ENCODE data around the gene TBC1D8B.
A peak's percentile ranks its signal among the peaks of the same experiment; 100 is the strongest.
"Not testable (repeated sequence)": the region's sequence is repeated elsewhere in the genome, so short reads cannot be mapped to it uniquely, and the experiment has no call there.

Gene TBC1D8B

DNA sequence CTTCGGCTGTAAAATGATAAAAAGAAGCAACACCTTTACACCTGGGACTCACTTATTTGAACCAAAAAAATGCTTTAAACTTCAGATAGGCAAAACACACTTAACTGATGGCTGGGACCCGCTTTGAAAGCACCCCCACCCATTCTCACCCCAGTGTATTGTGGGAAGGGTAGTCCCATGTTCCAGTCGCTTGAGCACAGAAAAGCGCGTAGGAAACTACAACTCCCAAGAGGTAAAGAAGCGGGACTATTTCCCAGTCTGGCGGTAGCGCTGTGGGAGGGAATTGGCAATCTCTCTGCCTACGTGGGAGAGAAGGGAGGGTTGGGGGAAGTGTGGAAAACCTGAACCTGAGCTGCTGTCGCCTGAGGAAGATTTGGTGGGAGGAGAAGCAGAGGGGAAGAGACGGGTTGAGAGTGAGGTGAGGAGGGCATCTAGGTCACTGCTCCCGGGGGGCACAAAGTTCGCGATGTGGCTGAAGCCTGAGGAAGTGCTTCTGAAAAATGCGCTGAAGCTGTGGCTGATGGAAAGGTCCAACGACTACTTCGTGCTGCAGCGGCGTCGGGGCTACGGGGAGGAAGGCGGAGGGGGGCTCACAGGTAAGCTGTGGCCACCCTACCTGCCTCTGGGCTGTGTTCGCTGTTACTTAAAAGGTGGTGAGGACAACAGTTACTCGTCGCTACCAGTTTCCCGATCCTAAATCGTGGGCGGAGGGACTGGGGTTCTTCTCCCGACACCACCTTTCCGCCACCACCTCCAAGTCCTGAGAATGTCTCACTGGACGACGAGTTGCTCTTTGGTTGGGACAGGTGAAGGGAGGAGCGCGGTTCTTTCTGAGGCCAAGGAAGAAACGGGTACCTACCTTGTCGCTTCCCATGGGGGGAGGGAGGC lies at the start of gene TBC1D8B:
Gene TBC1D8B, plus strand, starts transcription at position 286 of the 888 bp plus-strand sequence. Its CDS starts 181 bp downstream, at position 467.
- H3K27ac ChIP-seq (ENCODE audit: low read depth, low read length), result no peak within 1 kb of the TSS
- no peaks in the 10 kb centered on the region for H3K27me3 ChIP-seq (ENCODE audit: control insufficient read depth, insufficient read depth, low read length)
- peak within 1 kb of the TSS; percentile 71 for H3K4me3 ChIP-seq (ENCODE audit: low read length)
- no peaks in the 10 kb centered on the region for H3K36me3 ChIP-seq (ENCODE audit: control insufficient read depth, insufficient read depth, low read length)
- no peaks in the 10 kb centered on the region for H3K4me1 ChIP-seq (ENCODE audit: control insufficient read depth, insufficient read depth, low read length)
- H3K9ac ChIP-seq (ENCODE audit: low read length), result peak within 1 kb of the TSS; percentile 29

DNA sequence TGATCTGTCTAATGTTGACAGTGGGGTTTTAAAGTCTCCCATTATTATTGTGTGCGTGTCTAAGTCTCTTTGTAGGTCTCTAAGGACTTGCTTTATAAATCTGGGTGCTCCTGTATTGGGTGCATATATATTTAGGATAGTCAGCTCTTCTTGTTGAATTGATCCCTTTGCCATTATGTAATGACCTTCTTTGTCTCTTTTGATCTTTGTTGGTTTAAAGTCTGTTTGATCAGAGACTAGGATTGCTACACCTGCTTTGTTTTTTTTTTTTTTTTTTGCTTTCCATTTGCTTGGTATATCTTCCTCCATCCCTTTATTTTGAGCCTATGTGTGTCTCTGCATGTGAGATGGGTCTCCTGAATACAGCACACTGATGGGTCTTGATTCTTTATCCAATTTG lies 33.2 kb upstream of the TBC1D8B start:
- H3K4me1 ChIP-seq (ENCODE audit: control insufficient read depth, insufficient read depth, low read length); H3K27ac ChIP-seq (ENCODE audit: low read depth, low read length); H3K4me3 ChIP-seq (ENCODE audit: low read length); H3K36me3 ChIP-seq (ENCODE audit: control insufficient read depth, insufficient read depth, low read length); H3K27me3 ChIP-seq (ENCODE audit: control insufficient read depth, insufficient read depth, low read length); H3K9ac ChIP-seq (ENCODE audit: low read length): not testable (repeated sequence)

DNA sequence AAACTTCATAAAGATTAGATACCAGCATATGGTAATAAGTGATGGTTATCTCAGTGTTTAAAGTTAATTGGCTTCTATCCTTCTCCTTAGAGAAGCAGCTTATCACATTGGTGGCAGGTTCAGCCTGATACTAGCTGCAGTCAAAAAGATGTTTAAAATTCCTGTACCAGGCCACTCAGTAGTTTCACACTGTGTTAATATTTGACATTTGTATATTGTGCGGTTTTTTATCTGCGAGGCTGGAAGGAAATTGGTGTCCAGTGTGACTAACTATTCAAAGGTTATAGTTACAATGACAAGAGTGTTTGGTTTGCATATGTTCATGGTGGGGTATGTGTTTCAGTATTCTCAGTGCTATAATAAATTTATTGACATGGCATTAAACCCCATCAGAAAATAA lies 27.5 kb upstream of the TBC1D8B start:
- Histone ChIP-seq H3K4me1 (ENCODE audit: control insufficient read depth, insufficient read depth, low read length) (no peaks in the 10 kb centered on the region), H3K4me3 (ENCODE audit: low read length) (no peak overlapping the region), H3K27me3 (ENCODE audit: control insufficient read depth, insufficient read depth, low read length) (no peaks in the 10 kb centered on the region), H3K27ac (ENCODE audit: low read depth, low read length) (no peak overlapping the region), H3K9ac (ENCODE audit: low read length) (no peak overlapping the region), H3K36me3 (ENCODE audit: control insufficient read depth, insufficient read depth, low read length) (no peaks in the 10 kb centered on the region)

- Histone ChIP-seq H3K27me3 (ENCODE audit: control insufficient read depth, insufficient read depth, low read length) (no peaks in the 10 kb centered on the region), H3K9ac (ENCODE audit: low read length) (no peak overlapping the region), H3K36me3 (ENCODE audit: control insufficient read depth, insufficient read depth, low read length) (no peaks in the 10 kb centered on the region), H3K4me1 (ENCODE audit: control insufficient read depth, insufficient read depth, low read length) (no peaks in the 10 kb centered on the region), H3K27ac (ENCODE audit: low read depth, low read length) (no peak overlapping the region), H3K4me3 (ENCODE audit: low read length) (no peak overlapping the region)
Measured at GRCh38 chrX:106780264-106780663, 22.2 kb upstream of the TBC1D8B start.

- H3K36me3 ChIP-seq (ENCODE audit: control insufficient read depth, insufficient read depth, low read length), result no peaks in the 10 kb centered on the region
- H3K4me3 ChIP-seq (ENCODE audit: low read length), result no peak overlapping the region
- H3K4me1 ChIP-seq (ENCODE audit: control insufficient read depth, insufficient read depth, low read length), result no peaks in the 10 kb centered on the region
- H3K27me3 ChIP-seq (ENCODE audit: control insufficient read depth, insufficient read depth, low read length), result no peaks in the 10 kb centered on the region
- H3K27ac ChIP-seq (ENCODE audit: low read depth, low read length), result no peak overlapping the region
- H3K9ac ChIP-seq (ENCODE audit: low read length), result no peak overlapping the region
Measured at GRCh38 chrX:106780664-106781377, 21.7 kb upstream of the TBC1D8B start.

DNA sequence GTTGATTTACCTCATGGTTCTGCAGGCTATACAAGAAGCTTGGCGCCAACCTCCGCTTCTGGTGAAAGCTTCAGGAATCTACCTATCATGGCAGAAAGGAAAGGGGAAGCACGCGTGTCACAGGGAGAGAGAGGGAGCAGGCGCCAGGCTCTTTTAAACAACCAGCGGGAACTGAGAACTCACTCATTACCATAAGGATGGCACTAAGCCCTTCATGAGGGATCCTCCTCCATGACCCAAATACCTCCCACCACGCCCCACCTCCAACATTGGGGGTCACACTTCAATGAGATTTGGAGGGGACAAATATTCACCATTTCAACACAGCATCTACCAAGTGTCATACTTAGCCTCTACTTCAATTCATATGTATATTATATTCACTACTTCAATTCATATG lies 18.8 kb upstream of the TBC1D8B start:
- no peaks in the 10 kb centered on the region for H3K36me3 ChIP-seq (ENCODE audit: control insufficient read depth, insufficient read depth, low read length)
- H3K4me1 ChIP-seq (ENCODE audit: control insufficient read depth, insufficient read depth, low read length), result no peaks in the 10 kb centered on the region
- no peak overlapping the region for H3K9ac ChIP-seq (ENCODE audit: low read length)
- no peak overlapping the region for H3K4me3 ChIP-seq (ENCODE audit: low read length)
- H3K27me3 ChIP-seq (ENCODE audit: control insufficient read depth, insufficient read depth, low read length), result no peaks in the 10 kb centered on the region
- H3K27ac ChIP-seq (ENCODE audit: low read depth, low read length), result no peak overlapping the region

DNA sequence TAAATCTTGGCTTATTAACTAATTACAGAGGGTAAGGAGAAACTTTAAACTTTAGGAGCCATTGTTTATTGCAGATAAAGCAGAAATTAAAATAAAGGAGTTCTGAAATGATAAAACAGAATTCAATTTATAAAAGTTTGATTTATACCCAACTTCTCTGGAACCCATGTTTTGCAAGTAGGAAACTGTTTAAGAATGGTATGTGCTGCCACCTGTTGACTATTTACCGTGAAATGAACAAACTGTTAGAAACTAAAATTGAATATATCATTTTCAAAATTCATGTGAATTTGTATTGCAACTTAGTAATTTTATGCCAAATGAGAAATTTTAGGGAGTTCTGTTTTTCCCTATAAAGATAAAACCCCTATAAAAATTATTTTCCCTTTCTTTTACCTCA lies 11.0 kb upstream of the TBC1D8B start:
- Histone ChIP-seq H3K27ac (ENCODE audit: low read depth, low read length) (no peak overlapping the region), H3K4me3 (ENCODE audit: low read length) (no peak overlapping the region), H3K27me3 (ENCODE audit: control insufficient read depth, insufficient read depth, low read length) (no peaks in the 10 kb centered on the region), H3K9ac (ENCODE audit: low read length) (no peak overlapping the region), H3K36me3 (ENCODE audit: control insufficient read depth, insufficient read depth, low read length) (no peaks in the 10 kb centered on the region), H3K4me1 (ENCODE audit: control insufficient read depth, insufficient read depth, low read length) (no peaks in the 10 kb centered on the region)

GRCh38 chrX:106802063-106802387 lies 448 bp upstream of the TBC1D8B start:
- H3K27ac ChIP-seq (ENCODE audit: low read depth, low read length), result no peak overlapping the region
- no peak overlapping the region for H3K9ac ChIP-seq (ENCODE audit: low read length)
- no peaks in the 10 kb centered on the region for H3K27me3 ChIP-seq (ENCODE audit: control insufficient read depth, insufficient read depth, low read length)
- no peaks in the 10 kb centered on the region for H3K36me3 ChIP-seq (ENCODE audit: control insufficient read depth, insufficient read depth, low read length)
- peak overlapping the region; percentile 71 for H3K4me3 ChIP-seq (ENCODE audit: low read length)
- no peaks in the 10 kb centered on the region for H3K4me1 ChIP-seq (ENCODE audit: control insufficient read depth, insufficient read depth, low read length)

DNA sequence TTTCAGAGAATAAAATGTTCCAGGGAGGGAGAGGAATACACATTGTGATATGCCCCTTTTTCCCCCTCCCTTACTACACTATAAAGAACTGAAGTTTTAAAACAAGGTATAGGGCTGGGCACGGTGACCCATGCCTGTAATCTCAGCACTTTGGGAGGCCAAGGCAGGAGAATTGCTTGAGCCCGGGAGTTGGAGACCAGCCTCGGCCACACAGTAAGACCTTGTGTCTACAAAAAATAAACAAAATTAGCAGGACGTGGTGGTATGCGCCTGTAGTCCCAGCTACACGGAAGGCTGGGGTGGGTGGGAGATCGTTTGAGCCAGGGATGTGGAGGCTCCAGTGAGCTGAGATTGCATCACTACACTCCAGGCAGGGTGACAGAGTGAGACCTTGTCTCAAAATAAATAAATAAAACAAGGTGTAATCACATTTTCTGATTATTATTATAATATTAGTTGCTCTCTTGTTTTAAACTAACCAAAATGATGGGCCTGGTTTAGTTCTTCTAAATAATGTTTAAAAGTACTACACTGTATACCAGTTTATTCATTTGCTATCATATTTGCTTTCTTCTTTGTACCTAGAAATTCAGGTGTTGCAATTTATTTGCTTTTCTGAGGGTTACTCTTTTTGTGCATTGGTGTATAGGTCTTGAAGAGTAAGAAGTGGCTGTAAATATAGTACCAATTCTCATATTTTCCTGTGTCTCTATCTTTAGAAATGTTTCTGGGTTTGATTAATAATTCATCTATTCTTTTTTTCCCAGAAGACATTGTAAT lies 8.8 kb downstream of the TBC1D8B start:
- no peak overlapping the region for H3K27ac ChIP-seq (ENCODE audit: low read depth, low read length)
- no peak overlapping the region for H3K9ac ChIP-seq (ENCODE audit: low read length)
- H3K4me1 ChIP-seq (ENCODE audit: control insufficient read depth, insufficient read depth, low read length), result no peaks in the 10 kb centered on the region
- H3K36me3 ChIP-seq (ENCODE audit: control insufficient read depth, insufficient read depth, low read length), result no peaks in the 10 kb centered on the region
- no peaks in the 10 kb centered on the region for H3K27me3 ChIP-seq (ENCODE audit: control insufficient read depth, insufficient read depth, low read length)
- H3K4me3 ChIP-seq (ENCODE audit: low read length), result no peak overlapping the region

DNA sequence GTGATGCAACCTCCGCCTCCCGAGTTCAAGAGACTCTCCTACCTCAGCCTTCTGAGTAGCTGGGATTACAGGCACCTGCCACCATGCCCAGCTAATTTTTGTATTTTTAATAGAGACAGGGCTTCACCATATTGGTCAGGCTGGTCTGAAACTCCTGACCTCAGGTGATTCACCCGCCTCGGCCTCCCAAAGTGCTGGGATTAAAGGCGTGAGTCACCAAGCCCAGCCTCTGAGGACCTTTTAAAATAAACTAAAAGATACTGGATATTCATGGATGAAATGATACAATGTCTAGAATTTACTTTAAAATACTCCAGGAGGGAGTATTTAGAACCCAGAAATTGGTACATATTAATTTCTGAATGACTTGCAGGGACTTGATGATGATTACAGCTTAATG lies 10.5 kb downstream of the TBC1D8B start:
- not testable (repeated sequence) for H3K27me3 ChIP-seq (ENCODE audit: control insufficient read depth, insufficient read depth, low read length); H3K9ac ChIP-seq (ENCODE audit: low read length); H3K27ac ChIP-seq (ENCODE audit: low read depth, low read length); H3K4me1 ChIP-seq (ENCODE audit: control insufficient read depth, insufficient read depth, low read length); H3K36me3 ChIP-seq (ENCODE audit: control insufficient read depth, insufficient read depth, low read length); H3K4me3 ChIP-seq (ENCODE audit: low read length)

DNA sequence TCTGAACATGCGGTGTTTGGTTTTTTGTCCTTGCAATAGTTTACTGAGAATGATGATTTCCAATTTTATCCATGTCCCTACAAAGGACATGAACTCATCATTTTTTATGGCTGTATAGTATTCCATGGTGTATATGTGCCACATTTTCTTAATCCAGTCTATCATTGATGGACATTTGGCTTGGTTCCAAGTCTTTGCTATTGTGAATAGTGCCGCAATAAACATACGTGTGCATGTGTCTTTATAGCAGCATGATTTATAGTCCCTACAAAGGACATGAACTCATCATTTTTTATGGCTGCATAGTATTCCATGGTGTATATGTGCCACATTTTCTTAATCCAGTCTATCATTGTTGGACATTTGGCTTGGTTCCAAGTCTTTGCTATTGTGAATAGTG lies 11.6 kb downstream of the TBC1D8B start:
- H3K9ac ChIP-seq (ENCODE audit: low read length); H3K36me3 ChIP-seq (ENCODE audit: control insufficient read depth, insufficient read depth, low read length); H3K4me1 ChIP-seq (ENCODE audit: control insufficient read depth, insufficient read depth, low read length); H3K27ac ChIP-seq (ENCODE audit: low read depth, low read length); H3K27me3 ChIP-seq (ENCODE audit: control insufficient read depth, insufficient read depth, low read length); H3K4me3 ChIP-seq (ENCODE audit: low read length): not testable (repeated sequence)

DNA sequence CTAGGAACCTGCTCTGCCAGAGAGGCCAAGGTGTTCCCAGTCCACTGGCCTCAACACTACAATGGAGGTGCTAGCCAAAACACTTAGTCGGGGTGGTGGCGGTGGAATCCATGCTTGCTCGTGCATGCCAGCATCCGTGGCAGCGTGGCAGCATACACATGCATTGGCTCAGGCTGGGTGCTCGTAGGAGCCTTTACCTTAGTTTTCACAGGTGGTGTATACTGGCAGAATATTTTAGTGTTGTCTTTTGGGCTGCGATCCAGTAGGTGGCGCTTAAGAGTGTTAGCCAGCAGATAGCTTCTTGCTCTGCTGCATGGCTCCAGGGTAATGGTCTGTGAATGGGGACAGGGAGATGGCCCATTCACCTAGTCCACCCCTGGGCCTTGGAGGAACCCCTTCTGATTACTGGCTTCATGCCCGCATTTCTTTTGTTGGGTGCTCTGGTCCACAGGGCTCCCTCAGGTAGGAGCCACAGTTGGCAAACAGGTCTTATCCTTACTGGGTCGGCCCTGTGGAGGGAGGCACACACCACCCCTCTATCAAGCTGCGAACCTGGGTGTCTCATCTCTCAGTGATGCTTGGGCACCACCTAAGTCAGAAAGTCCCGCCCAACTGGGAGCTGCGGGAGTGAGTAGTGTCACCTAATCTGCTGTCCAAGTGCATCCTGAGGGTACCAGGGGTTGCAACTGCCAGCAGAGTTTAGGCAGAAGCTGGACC lies 60.7 kb downstream of the TBC1D8B start:
- no peaks in the 10 kb centered on the region for H3K36me3 ChIP-seq (ENCODE audit: control insufficient read depth, insufficient read depth, low read length)
- no peaks in the 10 kb centered on the region for H3K27me3 ChIP-seq (ENCODE audit: control insufficient read depth, insufficient read depth, low read length)
- H3K4me1 ChIP-seq (ENCODE audit: control insufficient read depth, insufficient read depth, low read length), result no peaks in the 10 kb centered on the region
- no peak overlapping the region for H3K27ac ChIP-seq (ENCODE audit: low read depth, low read length)
- H3K9ac ChIP-seq (ENCODE audit: low read length), result no peak overlapping the region
- H3K4me3 ChIP-seq (ENCODE audit: low read length), result no peak overlapping the region

Data from rectal smooth muscle tissue (tissue), 1 donor.